AG08396 (cell line): Measurements from ENCODE around the gene USP24.

Experiments used
- DNase-seq: peaks from one replicate; pipeline ENCODE4 v3.0.0; 2012; ENCODE audit warnings: low spot score, mixed read lengths

Gene USP24

GRCh38 chr1:55054396-55054795 lies 160.8 kb downstream of the USP24 start:
- DNase-seq = no peak

- DNase-seq = no peak
Measured at GRCh38 chr1:55053265-55053954, 161.8 kb downstream of the USP24 start.

GRCh38 chr1:55052221-55053142 lies 162.7 kb downstream of the USP24 start:
- no peak for DNase-seq

GRCh38 chr1:55051621-55052020 lies 163.5 kb downstream of the USP24 start:
- DNase-seq = no peak

- DNase-seq = no peak
Measured at GRCh38 chr1:55051169-55051568, 164.0 kb downstream of the USP24 start.

- DNase-seq = peak; percentile 49
Measured at GRCh38 chr1:55050283-55050682, 164.9 kb downstream of the USP24 start.

- DNase-seq = no peak
Measured at GRCh38 chr1:55049914-55050278, 165.3 kb downstream of the USP24 start.

- DNase-seq = no peak
Measured at GRCh38 chr1:55049271-55049913, 165.8 kb downstream of the USP24 start.

- DNase-seq = no peak
Measured at GRCh38 chr1:55048453-55049270, 166.5 kb downstream of the USP24 start.

GRCh38 chr1:55047611-55048010 lies 167.6 kb downstream of the USP24 start:
- no peak for DNase-seq

GRCh38 chr1:55046871-55047270 lies 168.3 kb downstream of the USP24 start:
- DNase-seq = no peak

- DNase-seq = no peak
Measured at GRCh38 chr1:55045430-55045829, 169.7 kb downstream of the USP24 start.

GRCh38 chr1:55044617-55045397 lies 170.4 kb downstream of the USP24 start:
- DNase-seq = no peak

GRCh38 chr1:55043726-55044125 lies 171.4 kb downstream of the USP24 start:
- DNase-seq = no peak

- DNase-seq = no peak
Measured at GRCh38 chr1:55043011-55043410, 172.2 kb downstream of the USP24 start.

- no peak for DNase-seq
Measured at GRCh38 chr1:55041613-55042012, 173.6 kb downstream of the USP24 start.

GRCh38 chr1:55040933-55041494 lies 174.2 kb downstream of the USP24 start:
- no peak for DNase-seq

- DNase-seq = no peak
Measured at GRCh38 chr1:55040083-55040932, 174.9 kb downstream of the USP24 start.

GRCh38 chr1:55039342-55040082 lies 175.7 kb downstream of the USP24 start, which contains the start of gene PCSK9:
PCSK9 (plus strand) TSS chr1:55039548; CDS start chr1:55039838, 290 bp downstream.
- DNase-seq = peak; percentile 48
